ENCODE results near the gene PAPPA2. TPM values are rescaled to one million over a fixed set of nuclear protein-coding genes. Genes with fewer than 3 reads are reported as not detected.
"Not testable (repeated sequence)": the region's sequence is repeated elsewhere in the genome, so short reads cannot be mapped to it uniquely, and the experiment has no call there.

Gene PAPPA2
- total RNA-seq, 1 experiment from 2014 or later, result not detected

DNA sequence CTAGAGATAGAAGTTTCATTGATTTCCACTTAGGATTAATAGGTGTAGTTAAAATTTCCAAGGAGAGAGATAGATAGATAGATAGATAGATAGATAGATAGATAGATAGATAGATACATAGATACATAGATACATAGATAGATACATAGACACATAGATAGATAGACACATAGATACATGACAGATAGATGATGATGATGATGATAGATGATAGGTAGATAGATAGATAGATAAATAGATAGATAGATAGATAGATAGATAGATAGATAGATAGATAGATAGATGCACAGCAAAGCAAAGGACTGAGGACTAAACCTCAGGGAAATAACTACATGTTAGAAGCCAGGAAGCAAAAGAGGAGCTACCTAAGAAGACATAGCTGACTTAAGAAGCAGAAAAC is 171.8 kb downstream of the PAPPA2 start:
- H3K27ac ChIP-seq (ENCODE audit: low read length); H3K9me3 ChIP-seq (ENCODE audit: low read length); H3K9me2 ChIP-seq (replicated peaks; ENCODE audit: insufficient read depth, low read length); H3K79me2 ChIP-seq (ENCODE audit: low read length); H3K4me1 ChIP-seq (ENCODE audit: low read length); H3K9ac ChIP-seq (ENCODE audit: low read length); H3K27me3 ChIP-seq (ENCODE audit: low read length); H2AFZ ChIP-seq (ENCODE audit: low read length); H3K4me2 ChIP-seq (ENCODE audit: low read depth, low read length, poor library complexity, severe bottlenecking); H3K36me3 ChIP-seq (ENCODE audit: insufficient read depth, low read length); H3K4me3 ChIP-seq (ENCODE audit: low read length); DNase-seq; H4K20me1 ChIP-seq (ENCODE audit: insufficient read depth, low read depth, low read length): not testable (repeated sequence)

GRCh38 chr1:176638713-176639526 is 175.9 kb downstream of the PAPPA2 start:
- no peaks in the 10 kb centered on the region for H3K9me3 ChIP-seq (ENCODE audit: low read length)
- H3K79me2 ChIP-seq (ENCODE audit: low read length), result no peaks in the 10 kb centered on the region
- H4K20me1 ChIP-seq (ENCODE audit: insufficient read depth, low read depth, low read length), result no peaks in the 10 kb centered on the region
- H3K9ac ChIP-seq (ENCODE audit: low read length), result no peak overlapping the region
- H3K4me1 ChIP-seq (ENCODE audit: low read length), result no peaks in the 10 kb centered on the region
- no peaks in the 10 kb centered on the region for H3K27me3 ChIP-seq (ENCODE audit: low read length)
- no peak overlapping the region for H3K27ac ChIP-seq (ENCODE audit: low read length)
- no peak overlapping the region for H3K4me2 ChIP-seq (ENCODE audit: low read depth, low read length, poor library complexity, severe bottlenecking)
- no peak overlapping the region for H3K4me3 ChIP-seq (ENCODE audit: low read length)
- no peak for DNase-seq
- H3K9me2 ChIP-seq (replicated peaks; ENCODE audit: insufficient read depth, low read length), result no peaks in the 10 kb centered on the region
- no peak overlapping the region for H2AFZ ChIP-seq (ENCODE audit: low read length)
- no peaks in the 10 kb centered on the region for H3K36me3 ChIP-seq (ENCODE audit: insufficient read depth, low read length)

GRCh38 chr1:176643536-176643935 is 180.6 kb downstream of the PAPPA2 start:
- Histone ChIP-seq H3K9ac (ENCODE audit: low read length) (no peak overlapping the region), H3K4me3 (ENCODE audit: low read length) (no peak overlapping the region), H3K9me2 (replicated peaks; ENCODE audit: insufficient read depth, low read length) (no peaks in the 10 kb centered on the region), H3K9me3 (ENCODE audit: low read length) (peaks cover 2% of the 10 kb centered on the region), H4K20me1 (ENCODE audit: insufficient read depth, low read depth, low read length) (no peaks in the 10 kb centered on the region), H2AFZ (ENCODE audit: low read length) (no peak overlapping the region), H3K27me3 (ENCODE audit: low read length) (no peaks in the 10 kb centered on the region), H3K4me2 (ENCODE audit: low read depth, low read length, poor library complexity, severe bottlenecking) (no peak overlapping the region), H3K79me2 (ENCODE audit: low read length) (no peaks in the 10 kb centered on the region), H3K27ac (ENCODE audit: low read length) (no peak overlapping the region), H3K4me1 (ENCODE audit: low read length) (no peaks in the 10 kb centered on the region), H3K36me3 (ENCODE audit: insufficient read depth, low read length) (no peaks in the 10 kb centered on the region)
- DNase-seq, result no peak

DNA sequence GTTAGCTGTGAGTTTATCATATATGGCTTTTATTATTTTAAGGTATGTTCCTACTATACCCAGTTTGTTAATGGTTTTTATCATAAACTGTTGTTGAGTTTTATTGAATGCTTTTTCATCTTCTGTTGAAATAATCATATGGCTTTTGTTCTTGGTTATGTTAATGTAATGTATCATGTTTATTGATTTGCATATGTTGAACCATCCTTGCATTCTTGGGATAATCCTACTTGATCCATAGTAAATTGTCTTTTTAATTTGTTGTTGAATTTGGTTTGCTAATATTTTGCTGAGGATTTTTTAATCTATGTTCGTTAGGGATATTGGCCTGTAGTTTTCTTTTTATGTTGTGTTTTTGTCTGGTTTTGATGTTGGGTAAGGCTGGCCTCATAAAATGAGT is 185.6 kb downstream of the PAPPA2 start:
- no peaks in the 10 kb centered on the region for H3K9me2 ChIP-seq (replicated peaks; ENCODE audit: insufficient read depth, low read length)
- DNase-seq, result no peak
- H3K27me3 ChIP-seq (ENCODE audit: low read length), result no peaks in the 10 kb centered on the region
- H3K4me3 ChIP-seq (ENCODE audit: low read length), result no peak overlapping the region
- no peak overlapping the region for H3K9ac ChIP-seq (ENCODE audit: low read length)
- H4K20me1 ChIP-seq (ENCODE audit: insufficient read depth, low read depth, low read length), result no peaks in the 10 kb centered on the region
- no peaks in the 10 kb centered on the region for H3K4me1 ChIP-seq (ENCODE audit: low read length)
- peaks cover 7% of the 10 kb centered on the region for H3K9me3 ChIP-seq (ENCODE audit: low read length)
- H2AFZ ChIP-seq (ENCODE audit: low read length), result no peak overlapping the region
- H3K4me2 ChIP-seq (ENCODE audit: low read depth, low read length, poor library complexity, severe bottlenecking), result no peak overlapping the region
- H3K79me2 ChIP-seq (ENCODE audit: low read length), result no peaks in the 10 kb centered on the region
- H3K27ac ChIP-seq (ENCODE audit: low read length), result no peak overlapping the region
- H3K36me3 ChIP-seq (ENCODE audit: insufficient read depth, low read length), result no peaks in the 10 kb centered on the region

- no peaks in the 10 kb centered on the region for H3K79me2 ChIP-seq (ENCODE audit: low read length)
- 0 out of 2 replicates have a peak, but pooled peaks cover 4% of the 10 kb centered on the region for H3K27me3 ChIP-seq (ENCODE audit: low read length)
These were observed 193.5 kb downstream of the PAPPA2 start for GRCh38 chr1:176656257-176656995.

GRCh38 chr1:176669782-176670181 is 206.8 kb downstream of the PAPPA2 start:
- Histone ChIP-seq H3K9me2 (replicated peaks; ENCODE audit: insufficient read depth, low read length) (no peaks in the 10 kb centered on the region), H3K4me2 (ENCODE audit: low read depth, low read length, poor library complexity, severe bottlenecking) (no peak overlapping the region), H4K20me1 (ENCODE audit: insufficient read depth, low read depth, low read length) (no peaks in the 10 kb centered on the region), H3K4me3 (ENCODE audit: low read length) (no peak overlapping the region), H2AFZ (ENCODE audit: low read length) (no peak overlapping the region), H3K9ac (ENCODE audit: low read length) (no peak overlapping the region), H3K9me3 (ENCODE audit: low read length) (no peaks in the 10 kb centered on the region), H3K79me2 (ENCODE audit: low read length) (no peaks in the 10 kb centered on the region), H3K36me3 (ENCODE audit: insufficient read depth, low read length) (no peaks in the 10 kb centered on the region), H3K27me3 (ENCODE audit: low read length) (no peaks in the 10 kb centered on the region; the same call in 1 of the 2 replicates), H3K4me1 (ENCODE audit: low read length) (no peaks in the 10 kb centered on the region), H3K27ac (ENCODE audit: low read length) (no peak overlapping the region)
- DNase-seq, result no peak

More at GRCh38 chr1:176656257-176656995, 193.5 kb downstream of the PAPPA2 start:
- no peak overlapping the region for H3K4me3 ChIP-seq (ENCODE audit: low read length)
- no peaks in the 10 kb centered on the region for H3K9me3 ChIP-seq (ENCODE audit: low read length)
- no peaks in the 10 kb centered on the region for H3K4me1 ChIP-seq (ENCODE audit: low read length)
- no peaks in the 10 kb centered on the region for H4K20me1 ChIP-seq (ENCODE audit: insufficient read depth, low read depth, low read length)
- no peak overlapping the region for H3K9ac ChIP-seq (ENCODE audit: low read length)
- H3K9me2 ChIP-seq (replicated peaks; ENCODE audit: insufficient read depth, low read length), result no peaks in the 10 kb centered on the region; the same call in 1 of the 2 replicates
- H3K27ac ChIP-seq (ENCODE audit: low read length), result no peak overlapping the region
- no peak overlapping the region for H2AFZ ChIP-seq (ENCODE audit: low read length)
- no peak for DNase-seq
- no peak overlapping the region for H3K4me2 ChIP-seq (ENCODE audit: low read depth, low read length, poor library complexity, severe bottlenecking)
- no peaks in the 10 kb centered on the region for H3K36me3 ChIP-seq (ENCODE audit: insufficient read depth, low read length)

DNA sequence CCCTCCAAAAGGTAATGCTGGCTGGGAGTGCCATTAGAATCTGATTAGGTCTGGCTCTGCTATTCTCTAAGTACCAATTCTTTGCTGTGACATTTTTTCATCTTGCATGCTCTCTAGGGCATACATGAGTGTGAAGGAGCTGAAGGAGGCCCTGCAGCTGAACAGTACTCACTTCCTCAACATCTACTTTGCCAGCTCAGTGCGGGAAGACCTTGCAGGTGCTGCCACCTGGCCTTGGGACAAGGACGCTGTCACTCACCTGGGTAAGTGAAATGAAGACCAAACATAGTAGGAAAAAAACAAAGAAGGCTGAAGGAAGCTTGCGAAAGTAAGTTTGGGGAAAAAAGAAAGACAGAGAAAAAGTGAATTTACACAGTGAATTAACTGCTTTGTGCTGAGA is 207.9 kb downstream of the PAPPA2 start:
- H3K4me2 ChIP-seq (ENCODE audit: low read depth, low read length, poor library complexity, severe bottlenecking), result no peak overlapping the region
- DNase-seq, result peak; percentile 41
- H2AFZ ChIP-seq (ENCODE audit: low read length), result no peak overlapping the region
- H3K9ac ChIP-seq (ENCODE audit: low read length), result no peak overlapping the region
- no peaks in the 10 kb centered on the region for H4K20me1 ChIP-seq (ENCODE audit: insufficient read depth, low read depth, low read length)
- no peaks in the 10 kb centered on the region for H3K79me2 ChIP-seq (ENCODE audit: low read length)
- no peak overlapping the region for H3K27ac ChIP-seq (ENCODE audit: low read length)
- H3K4me1 ChIP-seq (ENCODE audit: low read length), result no peaks in the 10 kb centered on the region
- H3K9me2 ChIP-seq (replicated peaks; ENCODE audit: insufficient read depth, low read length), result no peaks in the 10 kb centered on the region
- H3K27me3 ChIP-seq (ENCODE audit: low read length), result no peaks in the 10 kb centered on the region
- no peaks in the 10 kb centered on the region for H3K36me3 ChIP-seq (ENCODE audit: insufficient read depth, low read length)
- no peak overlapping the region for H3K4me3 ChIP-seq (ENCODE audit: low read length)
- H3K9me3 ChIP-seq (ENCODE audit: low read length), result no peaks in the 10 kb centered on the region

- H2AFZ ChIP-seq (ENCODE audit: low read length), result no peak overlapping the region
- H3K9ac ChIP-seq (ENCODE audit: low read length), result no peak overlapping the region
- no peaks in the 10 kb centered on the region for H3K9me3 ChIP-seq (ENCODE audit: low read length)
- H3K4me3 ChIP-seq (ENCODE audit: low read length), result no peak overlapping the region
- no peaks in the 10 kb centered on the region for H3K36me3 ChIP-seq (ENCODE audit: insufficient read depth, low read length)
- H3K4me1 ChIP-seq (ENCODE audit: low read length), result no peaks in the 10 kb centered on the region
- no peak overlapping the region for H3K4me2 ChIP-seq (ENCODE audit: low read depth, low read length, poor library complexity, severe bottlenecking)
- H3K27me3 ChIP-seq (ENCODE audit: low read length), result no peaks in the 10 kb centered on the region
- DNase-seq, result no peak
- no peaks in the 10 kb centered on the region for H3K9me2 ChIP-seq (replicated peaks; ENCODE audit: insufficient read depth, low read length)
- no peaks in the 10 kb centered on the region for H3K79me2 ChIP-seq (ENCODE audit: low read length)
- no peaks in the 10 kb centered on the region for H4K20me1 ChIP-seq (ENCODE audit: insufficient read depth, low read depth, low read length)
- H3K27ac ChIP-seq (ENCODE audit: low read length), result no peak overlapping the region
These were observed 220.0 kb downstream of the PAPPA2 start for GRCh38 chr1:176682830-176683535.
